HG03045 (cell line): Measurements from ENCODE around the gene CCDC33.

ENCODE experiments used
- ATAC-seq: cut with Tn5 transposase; IDR thresholded peaks from one replicate; pipeline ENCODE4 v1.9.1; 2021; ENCODE audit warnings: mild to moderate bottlenecking, moderate library complexity; ENCODE audit not compliant: unreplicated experiment

CCDC33 gene

GRCh38 chr15:74235962-74236361 lies at the start of gene CCDC33:
Gene CCDC33, plus strand, starts transcription at chr15:74236326. Its CDS starts 394 bp downstream, at chr15:74236720.
- no peak for ATAC-seq

- no peak for ATAC-seq
Measured at GRCh38 chr15:74188216-74188615, 47.9 kb upstream of the CCDC33 start.

GRCh38 chr15:74191798-74192197 lies 44.3 kb upstream of the CCDC33 start:
- no peak for ATAC-seq

- ATAC-seq: no peak
Measured at GRCh38 chr15:74192751-74193150, 43.4 kb upstream of the CCDC33 start.

GRCh38 chr15:74193299-74193718 lies 42.8 kb upstream of the CCDC33 start:
- no peak for ATAC-seq

- no peak for ATAC-seq
Measured at GRCh38 chr15:74193905-74194304, 42.2 kb upstream of the CCDC33 start.

GRCh38 chr15:74194572-74195559 lies 41.3 kb upstream of the CCDC33 start:
- ATAC-seq: no peak

- no peak for ATAC-seq
Measured at GRCh38 chr15:74196175-74196574, 40.0 kb upstream of the CCDC33 start.

GRCh38 chr15:74197176-74197965 lies 38.8 kb upstream of the CCDC33 start:
- no peak for ATAC-seq

GRCh38 chr15:74199297-74199652 lies 36.9 kb upstream of the CCDC33 start:
- ATAC-seq: no peak

- ATAC-seq: no peak
Measured at GRCh38 chr15:74200412-74200815, 35.7 kb upstream of the CCDC33 start.

GRCh38 chr15:74200871-74201419 lies 35.2 kb upstream of the CCDC33 start:
- ATAC-seq: no peak

GRCh38 chr15:74201710-74202420 lies 34.3 kb upstream of the CCDC33 start:
- ATAC-seq: no peak

- no peak for ATAC-seq
Measured at GRCh38 chr15:74202452-74203401, 33.4 kb upstream of the CCDC33 start, which contains the start of gene STRA6. Gene STRA6, minus strand, starts transcription at chr15:74202787. Its CDS starts 520 bp downstream, at chr15:74202267.

GRCh38 chr15:74203914-74204431 lies 32.2 kb upstream of the CCDC33 start:
- ATAC-seq: no peak

GRCh38 chr15:74205582-74205947 lies 30.6 kb upstream of the CCDC33 start:
- ATAC-seq: no peak

GRCh38 chr15:74206801-74207281 lies 29.3 kb upstream of the CCDC33 start:
- ATAC-seq: no peak

GRCh38 chr15:74207652-74208440 lies 28.3 kb upstream of the CCDC33 start:
- no peak for ATAC-seq
